HG02885 (cell line): ENCODE measurements around the gene HLCS.
A peak's percentile ranks its signal among the peaks of the same experiment; 100 is the strongest.
"Not testable (repeated sequence)": the region's sequence is repeated elsewhere in the genome, so short reads cannot be mapped to it uniquely, and the experiment has no call there.

Experiments
- ATAC-seq: cut with Tn5 transposase; IDR thresholded peaks from one replicate; pipeline ENCODE4 v1.9.1; 2021; ENCODE audit warnings: mild to moderate bottlenecking; ENCODE audit not compliant: unreplicated experiment, poor library complexity

HLCS gene

DNA sequence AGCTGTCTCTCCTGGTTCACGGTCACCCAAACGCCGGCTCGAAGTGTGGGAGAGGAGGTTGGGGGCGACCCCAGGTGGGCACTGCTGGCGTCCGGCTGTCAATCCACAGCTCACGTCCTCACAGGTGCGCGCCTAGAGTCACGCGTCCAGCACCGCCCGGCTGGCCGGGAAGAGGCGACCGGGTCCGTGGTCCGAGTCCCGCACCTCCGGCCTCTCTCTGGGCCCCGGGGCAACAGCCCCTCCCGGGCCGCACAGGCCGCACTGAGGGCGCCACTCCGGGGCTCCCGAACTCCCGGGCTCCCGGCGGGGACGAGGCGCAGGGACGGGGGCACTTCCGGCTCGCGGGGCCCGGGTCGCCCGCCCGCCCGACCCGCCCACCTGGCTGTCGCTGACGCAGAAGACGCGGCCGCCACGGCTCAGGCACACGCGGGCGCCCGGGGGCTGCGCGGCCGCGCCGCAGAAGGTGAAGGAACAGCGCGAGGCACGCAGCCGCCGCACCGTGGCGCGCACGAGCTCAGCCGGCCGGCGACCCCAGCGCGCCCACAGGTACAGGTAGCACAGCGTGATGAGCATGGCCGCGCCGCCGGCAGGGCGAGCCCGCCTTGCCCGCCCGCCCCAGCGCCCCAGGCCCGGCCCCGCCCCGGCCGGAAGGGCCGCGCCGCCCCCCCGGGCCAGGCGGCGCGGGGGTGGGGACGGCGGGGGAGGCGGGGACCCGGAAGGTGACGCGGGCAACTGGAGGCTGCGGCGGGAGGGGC, at the start of gene HLCS:
Gene HLCS, minus strand, starts transcription at position 604 of the 755 bp plus-strand sequence. Its CDS starts 31 bp downstream, at position 573.
- peak; percentile 80 for ATAC-seq

DNA sequence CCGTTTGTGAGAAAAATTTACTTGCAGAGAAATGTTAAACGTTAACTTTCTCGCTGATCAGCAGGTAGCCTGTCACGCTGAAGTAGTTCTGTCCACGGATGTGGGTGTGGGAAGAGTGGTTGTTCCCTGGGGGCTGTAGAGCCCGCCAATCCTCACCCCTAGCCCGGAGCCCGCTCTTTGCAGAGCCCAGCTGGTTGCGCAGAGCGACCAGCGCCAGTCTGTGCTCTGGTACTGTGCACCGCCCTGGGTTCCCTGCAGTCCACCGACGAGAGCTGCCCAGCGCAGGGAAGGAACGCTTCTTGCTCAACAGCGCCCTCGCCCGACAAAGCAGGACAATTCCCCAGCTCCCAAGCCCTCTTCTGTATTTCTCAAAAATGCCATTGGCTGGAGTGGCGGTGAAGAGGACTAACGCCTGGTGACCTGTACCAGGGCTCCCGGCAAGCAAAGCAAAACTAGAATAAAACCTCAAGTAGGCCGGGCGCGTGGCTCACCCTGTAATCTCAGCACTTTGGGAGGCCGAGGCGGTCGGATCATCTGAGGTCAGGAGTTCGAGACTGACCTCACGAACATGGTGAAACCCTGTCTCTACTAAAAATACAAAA, 43.4 kb upstream of the HLCS start:
- ATAC-seq, result peak; percentile 86

DNA sequence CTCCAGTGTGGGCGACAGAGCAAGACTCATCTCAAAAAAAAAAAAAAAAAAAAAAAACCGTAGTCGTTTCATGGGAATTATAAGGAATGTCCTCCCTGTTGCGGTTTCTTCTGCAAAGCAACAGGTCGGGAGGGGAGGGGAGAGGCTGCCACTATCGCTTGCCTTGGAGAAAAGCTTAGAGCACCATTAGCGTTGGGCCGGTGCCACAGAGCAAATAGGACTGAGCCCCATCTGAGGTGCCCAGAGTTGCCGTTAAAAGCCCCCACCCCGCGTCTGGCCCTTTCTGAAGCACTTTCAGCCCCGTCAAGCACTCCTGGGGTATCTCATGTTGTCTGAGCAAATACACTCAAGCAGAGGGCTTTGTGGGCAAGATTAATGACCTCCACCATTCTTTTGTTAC, 42.3 kb upstream of the HLCS start:
- no peak for ATAC-seq

DNA sequence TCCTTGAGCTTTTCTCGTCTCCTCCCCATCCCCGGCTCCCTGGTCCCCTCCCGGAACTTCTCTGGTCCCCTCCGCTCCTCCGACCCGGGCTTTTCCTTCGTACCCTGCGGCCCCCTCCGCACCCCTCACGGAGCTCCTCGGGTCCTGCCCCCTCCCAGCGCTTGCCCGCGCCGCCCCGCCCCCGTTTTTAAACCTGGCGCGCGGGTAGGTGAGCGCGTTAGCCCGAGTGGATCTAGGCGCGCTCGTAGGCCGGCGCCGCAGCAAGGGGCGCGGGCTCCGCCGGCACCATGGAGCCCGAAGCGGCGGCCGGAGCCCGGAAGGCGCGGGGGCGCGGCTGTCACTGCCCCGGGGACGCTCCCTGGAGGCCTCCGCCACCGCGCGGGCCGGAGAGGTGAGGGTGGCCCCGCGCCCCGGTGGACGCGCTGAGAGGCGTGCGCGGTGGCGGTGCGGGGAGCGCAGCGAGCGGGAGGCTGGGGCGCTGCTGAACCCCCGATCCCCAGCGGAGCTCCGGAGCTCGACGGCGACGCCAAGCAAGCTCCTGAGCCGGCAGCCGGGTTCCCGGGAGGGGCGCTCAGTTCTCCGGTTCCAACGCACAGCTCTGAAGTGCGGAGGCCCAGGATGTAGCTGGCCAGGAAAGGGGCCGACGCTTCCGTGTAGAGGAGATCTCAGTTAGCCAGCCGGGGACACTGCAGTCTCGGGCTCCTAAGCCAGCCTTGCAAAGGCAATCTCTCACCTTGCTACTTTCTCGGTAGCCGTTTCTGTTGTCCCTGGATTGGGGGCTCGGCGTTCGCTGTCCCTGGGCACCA, 40.2 kb upstream of the HLCS start, which contains the start of gene RIPPLY3:
Gene RIPPLY3, plus strand, starts transcription at position 217 of the 806 bp plus-strand sequence. Its CDS starts 71 bp downstream, at position 288.
- ATAC-seq, result no peak

DNA sequence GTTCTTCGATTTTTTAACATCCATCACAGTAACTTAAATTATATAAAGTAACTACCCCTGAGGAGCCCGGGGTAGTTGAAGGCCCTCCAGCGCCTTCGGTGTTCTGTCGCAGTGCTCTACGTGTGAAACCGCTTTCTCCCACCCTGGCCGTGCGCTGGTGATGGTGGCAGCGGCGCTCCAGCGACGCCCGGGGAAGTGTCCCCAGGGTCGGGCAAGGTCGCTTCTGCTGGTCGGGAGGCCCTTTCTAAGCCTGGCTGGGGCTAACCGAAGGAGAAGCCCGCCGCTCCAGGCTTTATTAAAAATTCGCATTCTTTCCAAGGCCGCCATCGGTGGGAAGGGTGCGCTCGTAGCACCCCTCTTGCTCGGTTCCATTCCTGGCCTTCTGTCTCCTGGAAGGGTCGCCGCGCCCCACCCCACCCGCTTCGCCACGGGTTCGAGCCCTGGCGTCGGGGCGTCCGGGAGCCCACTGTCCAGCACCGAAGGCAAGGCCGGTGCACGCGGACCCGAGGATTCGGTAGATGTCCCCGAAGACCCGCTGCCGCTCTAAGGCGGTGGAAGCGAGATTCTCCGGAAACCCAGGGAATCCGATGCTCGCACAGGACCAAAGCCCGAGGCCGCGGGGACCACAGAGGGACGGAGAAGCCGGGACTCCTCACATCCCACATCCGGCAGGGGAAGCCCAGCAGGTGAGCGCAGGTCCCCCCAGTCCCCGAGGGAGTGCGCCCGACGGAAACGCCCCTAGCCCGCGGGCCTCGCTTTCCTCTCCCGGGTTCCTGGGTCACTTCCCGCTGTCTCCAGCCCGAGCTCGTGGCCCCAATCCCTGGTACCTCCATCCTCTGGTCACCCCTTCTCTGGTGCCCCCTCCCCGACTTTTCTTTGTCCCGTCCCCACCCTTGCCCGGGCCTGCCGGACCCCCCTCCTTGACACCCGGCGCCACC, 39.3 kb upstream of the HLCS start:
- ATAC-seq, result no peak

DNA sequence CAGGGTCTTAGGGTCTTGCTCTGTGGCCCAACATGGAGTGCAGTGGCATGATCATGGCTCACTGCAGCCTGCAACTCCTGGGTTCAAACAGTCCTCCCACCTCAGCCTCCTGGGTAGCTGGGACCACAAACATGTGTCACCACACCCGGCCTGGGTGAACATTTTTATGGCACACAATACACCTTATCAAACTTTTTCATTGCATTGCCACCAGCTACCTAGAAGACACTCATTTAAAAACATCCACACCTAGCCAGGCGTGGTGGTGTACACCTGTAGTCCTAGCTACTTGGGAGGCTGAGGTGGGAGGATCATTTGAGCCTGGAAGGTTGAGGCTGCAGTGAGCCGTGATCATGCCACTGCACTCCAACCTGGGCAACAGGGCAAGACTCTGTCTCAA, 37.4 kb upstream of the HLCS start:
- ATAC-seq, result not testable (repeated sequence)

DNA sequence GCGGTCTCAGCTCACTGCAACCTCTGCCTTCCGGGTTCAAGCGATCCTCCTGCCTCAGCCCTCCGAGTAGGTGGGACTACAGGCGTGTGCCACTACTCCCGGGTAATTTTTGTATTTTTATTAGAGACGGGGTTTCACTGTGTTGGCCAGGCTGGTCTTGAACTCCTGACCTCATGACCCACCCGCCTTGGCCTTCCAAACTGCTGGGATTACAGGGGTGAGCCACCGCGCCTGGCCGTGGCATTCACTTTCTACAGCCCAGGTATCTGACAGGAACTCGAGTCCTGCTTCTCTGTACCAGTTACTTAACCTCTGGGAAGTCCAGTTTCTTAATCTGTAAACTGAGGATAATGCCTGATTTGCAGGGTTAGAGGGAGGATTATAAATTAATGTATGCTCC, 36.4 kb upstream of the HLCS start:
- ATAC-seq, result not testable (repeated sequence)

DNA sequence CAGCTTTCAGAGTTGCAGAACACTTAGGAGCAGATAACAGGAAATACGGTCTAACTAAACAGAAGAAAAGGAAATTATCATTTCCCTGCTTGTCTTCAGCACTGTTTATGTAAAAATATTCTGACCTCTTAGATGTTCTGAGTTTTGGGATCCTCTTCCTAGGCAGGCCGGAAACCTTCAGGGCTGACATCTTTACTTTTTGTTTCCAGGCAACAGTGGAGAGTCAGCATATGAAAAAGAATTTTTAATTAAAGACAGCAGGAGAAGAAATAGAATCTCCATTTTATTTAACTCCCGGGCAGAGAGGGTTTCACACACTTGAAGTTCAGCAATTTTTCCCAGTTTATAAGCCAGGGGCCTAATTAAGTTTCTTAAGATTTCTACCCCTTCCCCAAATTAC, 35.0 kb upstream of the HLCS start:
- ATAC-seq, result no peak

DNA sequence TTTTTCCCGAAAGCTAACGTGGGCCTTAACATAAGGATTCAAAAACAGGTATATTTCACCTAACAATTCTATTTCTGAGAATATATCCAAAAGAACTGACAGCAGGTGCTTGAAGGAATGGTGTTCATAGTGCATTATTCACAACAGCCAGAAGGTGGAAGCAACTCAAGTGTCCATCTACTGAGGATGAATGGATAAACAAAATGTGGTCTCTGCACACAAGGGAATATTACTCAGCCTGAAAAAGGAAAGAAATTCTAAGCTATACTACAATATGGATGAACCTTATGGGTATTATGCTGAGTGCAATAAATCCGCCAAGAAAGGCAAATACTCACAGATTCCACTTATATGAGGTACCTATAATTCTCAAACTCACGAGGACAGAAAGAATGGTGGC, 33.9 kb upstream of the HLCS start:
- no peak for ATAC-seq

DNA sequence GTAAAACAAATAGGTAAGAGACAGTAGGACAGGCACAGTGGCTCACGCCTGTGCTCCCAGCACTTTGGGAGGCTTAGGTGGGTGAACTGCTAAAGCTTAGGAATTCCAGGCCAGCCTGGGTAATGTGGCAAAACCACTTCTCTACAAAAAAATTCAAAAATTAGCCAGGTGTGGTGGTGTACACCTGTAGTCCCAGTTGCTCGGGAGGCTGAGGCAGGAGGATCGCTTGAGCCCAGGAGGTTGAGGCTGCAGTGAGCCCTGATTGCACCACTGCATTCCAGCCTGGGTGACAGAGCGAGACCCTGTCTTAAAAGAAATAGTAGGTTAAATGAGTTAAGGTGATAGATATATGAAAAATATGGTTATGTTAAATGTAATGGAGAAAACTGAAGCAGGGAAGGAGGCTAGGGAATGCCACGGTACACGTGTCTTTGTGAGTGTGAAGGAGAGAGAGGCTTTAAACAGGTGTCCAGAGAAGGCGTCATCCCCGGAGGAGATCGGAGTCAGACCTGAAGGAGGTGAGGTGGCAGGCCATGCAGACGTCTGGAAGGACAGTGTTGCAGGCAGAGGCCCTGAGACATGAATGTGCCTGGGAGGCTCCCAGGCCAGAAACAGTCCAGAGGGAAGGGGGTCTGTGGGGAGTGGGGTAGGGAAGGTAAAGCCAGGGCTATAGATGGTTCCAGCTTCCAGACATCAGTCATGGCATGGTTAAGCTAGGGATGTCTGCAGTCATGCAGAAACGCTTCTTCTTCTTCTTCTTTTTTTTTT, 32.8 kb upstream of the HLCS start:
- no peak for ATAC-seq

DNA sequence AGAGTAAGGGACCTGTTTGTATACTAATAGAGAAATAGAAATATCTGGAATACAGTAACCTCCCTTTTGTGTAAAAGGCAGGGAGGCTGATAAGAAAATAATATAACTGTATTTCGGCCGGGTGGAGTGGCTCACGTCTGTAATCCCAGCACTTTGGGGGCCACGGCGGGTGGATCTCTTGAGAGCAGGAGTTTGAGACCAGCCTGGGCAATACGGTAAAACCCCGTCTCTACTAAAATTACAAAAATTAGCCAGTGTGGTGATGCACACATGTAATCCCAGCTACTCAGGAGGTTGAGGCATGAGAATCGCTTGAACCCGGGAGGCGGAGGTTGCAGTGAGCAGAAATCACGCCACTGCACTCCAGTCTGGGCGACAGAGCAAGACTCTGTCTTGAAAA, 28.8 kb upstream of the HLCS start:
- ATAC-seq, result not testable (repeated sequence)

DNA sequence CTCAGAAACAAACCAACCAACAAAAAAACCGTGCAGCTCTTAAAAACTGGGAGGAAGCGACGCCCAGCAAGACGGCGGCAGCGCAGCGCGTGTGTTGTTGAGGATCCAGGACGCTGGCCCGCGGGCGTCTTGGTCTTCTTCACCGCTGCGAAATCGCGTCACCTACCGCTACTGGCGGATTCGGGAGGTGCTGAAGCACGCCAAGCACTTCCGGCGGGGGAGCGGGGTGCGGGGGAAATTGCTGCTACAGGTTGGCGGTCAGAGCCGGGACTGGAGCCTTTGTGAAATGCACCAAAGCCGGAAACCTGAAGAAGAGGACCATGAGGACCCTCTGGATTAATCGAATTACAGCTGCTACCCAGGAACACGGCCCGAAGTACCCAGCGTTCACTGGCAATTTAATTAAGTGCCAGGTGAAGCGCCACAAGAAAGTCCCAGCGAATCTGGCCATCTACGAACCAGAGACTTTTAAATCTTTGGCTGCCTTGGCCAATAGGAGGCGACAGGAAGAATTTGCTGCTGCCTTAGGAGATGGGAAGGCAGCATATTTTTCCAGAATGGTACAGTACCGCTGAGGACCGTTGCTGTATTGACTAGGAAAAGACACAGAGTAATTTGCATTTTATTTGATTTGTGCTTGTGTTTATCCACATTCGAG, 28.2 kb upstream of the HLCS start:
- ATAC-seq, result no peak

DNA sequence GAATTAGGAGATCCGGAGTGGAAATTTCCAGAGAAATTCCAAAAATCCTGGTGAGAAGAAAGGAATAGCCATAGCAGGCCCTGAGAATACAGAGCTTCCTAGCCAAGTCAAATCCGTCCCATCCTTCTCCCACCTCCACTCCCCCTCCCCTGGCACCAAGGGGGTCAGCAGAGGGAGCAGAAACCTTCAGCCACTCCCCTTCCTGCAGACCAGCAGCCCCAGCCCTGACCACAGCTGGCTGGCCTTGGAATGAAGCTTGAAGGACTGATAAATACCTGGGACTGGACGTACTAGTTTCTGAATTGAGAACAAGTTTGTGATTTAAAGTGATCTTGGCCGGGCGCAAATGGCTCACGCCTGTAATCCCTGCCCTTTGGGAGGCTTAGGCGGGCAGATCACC, 26.2 kb upstream of the HLCS start:
- no peak for ATAC-seq

DNA sequence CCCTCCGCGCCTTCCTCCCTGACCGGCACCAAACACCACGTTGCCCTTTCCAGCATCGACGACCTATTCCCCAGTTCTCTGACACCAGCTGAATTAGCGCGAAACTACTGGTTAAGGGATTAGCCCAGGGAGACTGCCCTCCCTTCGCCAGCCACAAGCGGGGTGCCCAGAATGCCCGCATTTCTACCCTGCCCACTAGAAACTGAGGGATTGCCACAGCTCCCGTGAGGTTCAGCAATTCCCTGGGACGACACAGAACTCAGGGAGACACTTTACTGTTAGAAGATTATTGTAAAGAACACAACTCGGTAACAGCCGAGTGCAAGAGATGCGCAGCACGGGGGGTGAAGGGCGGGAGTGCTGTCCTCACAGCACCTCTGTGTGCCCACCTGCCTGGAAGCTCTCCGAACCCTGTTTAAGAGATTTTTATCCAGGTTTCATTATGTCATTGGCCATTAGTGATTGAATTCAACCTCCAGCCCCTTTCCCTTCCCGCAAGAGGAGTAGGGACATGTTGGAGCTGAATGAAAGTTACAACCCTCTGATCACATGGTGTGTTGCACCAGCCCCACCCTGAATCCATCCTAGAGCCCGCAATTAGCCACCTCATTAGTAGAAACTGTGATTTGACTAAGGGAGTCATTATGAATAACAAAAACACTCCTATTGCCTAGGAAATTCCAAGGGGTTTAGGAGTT, 24.2 kb upstream of the HLCS start:
- ATAC-seq, result no peak

DNA sequence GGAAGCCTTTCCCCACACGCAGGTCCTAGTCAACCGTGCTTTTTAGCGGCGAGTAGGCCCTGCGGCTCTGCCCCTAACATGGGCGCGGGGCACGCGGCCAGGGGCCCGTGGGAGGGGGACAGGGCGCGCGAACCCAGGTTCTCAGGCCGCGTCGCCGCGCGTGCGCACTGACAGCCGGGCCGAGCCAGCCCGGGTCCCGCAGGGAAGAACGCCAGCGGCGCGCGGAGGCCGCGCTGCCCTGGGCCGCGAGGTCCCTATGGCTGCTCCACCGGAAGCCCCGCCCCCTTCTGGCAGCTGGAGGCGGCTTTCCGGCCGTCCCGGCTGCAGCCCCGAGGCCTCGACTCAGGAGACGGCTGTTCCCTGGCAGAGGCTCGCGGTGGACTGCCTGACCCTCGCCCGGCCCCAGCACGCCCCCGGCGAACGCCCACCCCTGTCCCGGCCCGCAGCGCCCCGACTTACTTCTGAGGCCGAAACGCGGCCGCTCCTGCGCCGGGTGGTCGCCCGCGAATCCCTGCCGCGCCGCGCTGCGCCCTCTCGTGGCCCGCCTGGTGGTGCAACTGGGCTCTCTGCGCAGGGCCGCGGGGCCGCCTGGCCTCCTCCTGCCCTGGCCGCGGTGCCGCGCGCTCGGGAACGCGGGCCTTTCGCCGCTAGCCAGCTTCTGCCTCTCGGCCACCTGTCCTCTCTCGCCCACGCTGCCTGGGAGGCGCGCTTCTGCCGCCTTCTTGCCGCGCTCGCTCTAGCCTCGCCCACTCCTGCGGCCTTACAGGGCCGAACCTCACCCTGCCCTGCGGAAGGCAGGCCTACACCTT, 23.4 kb upstream of the HLCS start:
- peak; percentile 94 for ATAC-seq

DNA sequence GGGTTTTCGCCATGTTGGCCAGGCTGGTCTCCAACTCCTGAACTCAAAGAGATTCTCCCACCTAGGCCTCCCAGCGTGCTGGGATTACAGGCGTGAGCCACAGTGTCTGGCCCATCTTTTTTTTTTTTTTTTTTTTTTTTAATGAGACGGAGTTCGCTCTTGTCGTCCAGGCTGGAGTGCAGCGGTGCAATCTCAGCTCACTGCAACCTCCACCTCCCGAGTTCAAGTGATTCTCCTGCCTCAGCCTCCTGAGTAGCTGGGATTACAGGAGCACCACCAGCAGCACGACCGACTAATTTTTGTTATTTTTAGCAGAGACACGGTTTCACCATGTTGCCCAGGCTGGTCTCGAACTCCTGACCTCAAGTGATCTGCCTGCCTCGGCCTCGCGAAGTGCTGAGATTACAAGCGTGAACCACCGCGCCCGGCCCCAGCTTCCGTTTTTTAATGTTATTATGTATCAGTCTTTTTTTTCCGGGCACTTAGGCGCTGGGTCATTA, 22.8 kb upstream of the HLCS start:
- ATAC-seq, result not testable (repeated sequence)

DNA sequence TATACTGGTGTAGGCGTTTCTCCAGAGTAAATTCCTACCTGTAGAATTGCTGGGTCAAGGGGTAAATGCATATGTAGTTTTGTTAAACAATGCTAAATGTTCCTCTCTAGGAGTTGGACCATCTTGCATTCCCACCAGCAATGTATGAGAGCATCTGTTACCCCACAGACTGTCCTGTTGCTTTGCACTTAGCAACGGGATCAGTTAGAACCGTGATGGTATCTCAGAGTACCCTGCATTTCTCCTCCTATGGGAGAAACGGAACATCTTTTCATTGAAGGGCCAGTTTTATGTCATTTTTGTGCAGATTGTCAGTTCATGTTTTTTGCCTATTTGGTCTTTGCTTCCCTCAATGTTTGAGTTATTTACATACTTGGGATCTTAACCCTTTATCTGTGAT, 22.1 kb upstream of the HLCS start:
- ATAC-seq, result no peak
